ENCODE measurements around the gene SHC1.

GRCh38 chr1:155006601-155007101, 36.1 kb upstream of the SHC1 start:
- TF ChIP-seq CTCF (IDR thresholded peaks at IDR 0.05) (no peak), POLR2A (IDR thresholded peaks at IDR 0.05) (no peak)

Data from right lobe of liver (tissue), 4 donors.